Stimulated activated CD8-positive, alpha-beta memory T cell treated with anti-CD3 and anti-CD28 coated beads, Interleukin-2, amount 100 ng/mL, for 48 hours (primary cell): ENCODE results near the gene LTK.

ENCODE experiments used
- DNase-seq, 2 donors: peaks; one replicate each; pipeline ENCODE4 v3.0.0-alpha.2; 2020; ENCODE audit warnings: low read depth in 2 of 2

LTK gene

DNA sequence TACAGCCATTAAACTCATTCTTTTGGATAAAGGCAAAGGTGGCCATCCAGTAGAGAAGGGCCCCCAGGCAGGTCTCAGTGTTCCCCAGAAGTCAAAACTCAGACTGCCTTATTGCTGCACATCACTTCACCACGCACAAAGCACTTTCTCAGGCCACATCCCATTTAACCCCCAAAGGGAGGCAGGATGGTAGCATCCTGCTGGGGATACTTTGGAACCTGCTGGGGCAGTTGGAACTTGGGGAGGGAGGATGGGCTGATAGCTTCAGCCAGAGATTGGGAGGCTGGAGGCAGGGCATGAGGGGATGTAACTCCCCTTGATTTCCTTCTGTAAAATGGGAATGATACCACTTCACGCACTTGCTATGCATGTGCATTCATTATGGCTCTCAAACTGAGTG lies 15.0 kb downstream of the LTK start:
- no peak for DNase-seq

DNA sequence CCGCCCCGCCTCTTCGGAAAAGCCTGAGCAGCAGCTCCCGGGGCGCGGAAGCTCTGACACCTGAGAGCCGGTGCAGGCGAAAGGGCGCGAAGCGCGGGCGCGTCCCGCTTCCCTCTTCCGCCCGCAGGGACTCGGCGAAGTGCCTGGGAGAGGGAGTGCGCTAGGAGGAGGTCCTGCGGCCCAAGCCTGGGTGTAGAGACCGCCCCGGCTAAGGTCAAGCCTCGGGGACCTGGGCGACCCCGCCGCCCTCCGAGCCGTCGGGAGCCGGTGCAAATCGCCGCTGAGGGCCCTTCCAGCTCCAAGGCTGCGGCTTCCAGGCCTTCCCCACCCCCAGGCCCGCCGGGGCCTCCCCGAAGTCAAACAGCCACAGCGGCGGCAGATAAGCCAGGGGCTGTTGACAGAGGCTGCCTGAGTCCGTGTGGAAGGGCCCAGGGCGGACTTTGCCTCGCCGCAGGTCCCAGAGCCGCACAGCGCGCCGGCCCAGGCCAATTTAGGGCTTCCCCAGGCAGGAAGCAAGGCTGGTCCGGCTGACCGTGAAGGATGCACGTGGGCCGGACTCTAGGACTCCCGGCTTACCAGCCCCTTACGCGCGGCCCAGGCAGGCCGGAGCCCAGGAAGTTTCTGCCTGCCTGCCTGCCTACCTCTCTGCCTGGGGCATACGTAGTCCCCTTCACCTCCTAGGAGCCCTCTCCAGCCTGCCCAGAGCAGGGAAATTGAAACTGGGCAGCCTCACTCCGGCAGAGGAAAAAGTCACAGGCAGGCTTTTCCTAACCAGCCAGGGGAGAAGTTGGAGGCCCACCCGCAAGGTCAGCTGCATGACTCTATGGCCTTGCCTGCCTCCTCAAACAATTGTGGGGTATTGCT lies 17.7 kb downstream of the LTK start:
- DNase-seq, result no peak

DNA sequence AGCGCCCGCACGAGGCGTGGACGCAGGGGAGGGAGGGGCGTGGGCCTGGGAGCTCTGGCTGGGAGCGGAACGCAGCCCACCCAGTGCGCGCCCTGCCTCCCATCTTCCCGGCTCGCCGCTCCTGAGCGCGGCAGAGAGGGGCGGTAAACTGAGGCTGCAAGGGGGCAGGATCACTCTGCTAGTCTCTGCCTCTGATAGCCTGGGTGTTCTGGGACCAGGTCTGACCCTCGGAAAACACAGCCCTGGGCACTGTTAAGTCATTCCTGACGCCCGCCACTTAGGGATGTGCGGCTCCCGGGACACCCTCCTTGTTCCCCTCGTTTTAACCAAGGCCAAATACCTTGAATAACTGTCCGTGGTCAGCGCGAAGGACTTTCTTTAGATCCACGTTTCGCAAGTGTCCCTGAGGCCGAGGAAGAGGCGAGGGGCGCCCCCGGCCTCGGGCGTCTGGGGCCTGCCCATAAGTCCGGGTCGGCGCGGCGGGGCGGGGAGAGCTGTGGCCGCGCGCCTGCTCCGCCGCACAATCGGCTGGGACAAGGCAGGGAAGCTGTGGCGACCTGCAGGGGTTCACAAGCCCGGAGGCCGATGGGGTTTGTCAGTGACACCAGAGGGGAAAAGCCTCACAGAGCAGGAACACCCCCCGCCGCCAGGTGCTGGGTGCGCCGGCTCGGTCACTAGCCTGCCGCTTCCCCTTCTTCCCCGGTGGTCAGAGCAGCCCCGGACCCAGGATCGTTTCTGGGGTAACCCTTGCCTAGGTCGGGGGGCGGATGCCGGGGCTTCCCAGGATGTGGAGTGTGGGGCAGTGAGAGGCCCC lies 18.5 kb downstream of the LTK start:
- no peak for DNase-seq

DNA sequence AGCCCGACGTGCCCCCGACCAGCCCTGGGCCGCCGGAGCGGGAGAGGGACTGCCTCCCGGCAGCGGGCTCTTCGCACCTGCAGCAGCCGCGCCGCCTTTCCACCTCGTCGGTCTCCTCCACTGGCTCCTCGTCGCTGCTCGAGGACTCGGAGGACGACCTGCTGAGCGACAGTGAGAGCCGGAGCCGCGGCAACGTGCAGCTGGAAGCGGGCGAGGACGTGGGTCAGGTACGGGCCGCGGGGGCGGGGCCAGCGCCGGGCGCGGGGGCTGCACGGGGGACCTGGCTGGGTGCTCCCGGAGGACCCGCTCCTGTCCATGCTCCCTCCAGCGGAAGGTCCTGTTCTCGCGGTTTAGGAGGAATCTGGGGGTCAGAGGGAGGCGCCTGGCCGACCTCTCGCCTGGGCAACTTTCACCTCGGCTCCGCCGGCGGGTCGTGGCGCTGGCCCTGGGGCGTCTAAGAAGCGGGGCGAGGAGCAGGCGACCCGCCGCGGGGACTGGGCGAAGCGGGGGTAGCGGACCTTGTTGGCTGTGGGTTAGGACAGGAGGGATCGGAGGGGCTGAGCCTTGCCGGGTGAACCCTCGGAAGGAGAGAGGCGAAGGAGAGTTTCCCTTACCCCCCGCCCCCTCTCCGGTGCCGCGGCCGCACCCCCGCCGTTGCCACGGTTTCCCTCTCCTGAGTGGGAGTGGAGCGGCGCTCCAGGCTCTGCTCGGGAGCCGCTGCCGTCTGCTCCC lies 19.3 kb downstream of the LTK start:
- DNase-seq, result no peak

DNA sequence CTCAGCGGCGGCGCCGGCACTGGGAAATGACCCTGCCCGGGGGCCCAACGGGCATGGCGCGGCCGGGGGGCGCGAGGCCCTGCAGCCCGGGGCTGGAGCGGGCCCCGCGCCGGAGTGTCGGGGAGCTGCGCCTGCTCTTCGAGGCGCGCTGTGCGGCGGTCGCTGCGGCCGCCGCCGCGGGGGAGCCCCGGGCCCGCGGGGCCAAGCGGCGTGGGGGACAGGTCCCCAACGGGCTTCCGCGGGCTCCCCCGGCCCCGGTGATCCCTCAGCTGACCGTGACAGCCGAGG lies 19.8 kb downstream of the LTK start:
- DNase-seq, result no peak

DNA sequence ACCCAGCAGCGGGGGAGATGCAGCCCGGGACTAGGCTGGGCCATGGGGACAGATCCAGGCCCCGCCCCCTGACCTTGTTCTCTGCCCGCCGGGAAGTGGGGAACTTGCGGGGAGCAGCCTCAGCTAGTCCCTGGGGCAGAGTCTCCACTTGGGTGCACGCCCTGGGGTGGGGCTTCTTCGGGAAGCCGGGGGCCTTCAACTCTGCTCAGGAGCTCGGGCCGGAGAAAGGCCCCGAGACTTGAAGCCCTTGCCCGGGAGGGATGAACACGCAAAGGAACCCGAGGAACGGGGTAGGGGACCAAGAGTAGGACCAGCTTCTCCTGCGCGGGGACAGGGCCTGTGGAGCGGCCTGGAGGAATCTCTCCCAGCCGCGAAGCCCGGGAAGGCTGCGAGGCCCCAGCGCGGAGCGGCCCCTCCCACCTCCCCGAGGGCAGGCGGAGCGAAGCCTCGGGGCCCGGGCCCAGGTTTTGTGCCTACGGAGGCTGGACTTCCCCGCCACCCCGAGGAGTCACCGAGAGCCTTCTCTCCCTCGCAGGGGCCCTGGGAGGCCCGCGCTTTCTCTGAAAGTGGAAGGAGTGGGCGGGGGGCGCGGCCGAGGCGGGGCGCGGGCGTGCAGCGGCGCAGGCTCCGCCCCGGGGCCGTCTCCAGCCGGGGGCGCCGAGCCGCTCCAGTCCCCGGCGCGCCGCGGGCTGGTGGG lies 20.3 kb downstream of the LTK start, which contains the start of gene ITPKA:
ITPKA (plus strand) TSS at position 670 of the 697 bp plus-strand sequence. CDS start 54 bp downstream, outside the sequence.
- peak; percentile 86 to 87 for DNase-seq

DNA sequence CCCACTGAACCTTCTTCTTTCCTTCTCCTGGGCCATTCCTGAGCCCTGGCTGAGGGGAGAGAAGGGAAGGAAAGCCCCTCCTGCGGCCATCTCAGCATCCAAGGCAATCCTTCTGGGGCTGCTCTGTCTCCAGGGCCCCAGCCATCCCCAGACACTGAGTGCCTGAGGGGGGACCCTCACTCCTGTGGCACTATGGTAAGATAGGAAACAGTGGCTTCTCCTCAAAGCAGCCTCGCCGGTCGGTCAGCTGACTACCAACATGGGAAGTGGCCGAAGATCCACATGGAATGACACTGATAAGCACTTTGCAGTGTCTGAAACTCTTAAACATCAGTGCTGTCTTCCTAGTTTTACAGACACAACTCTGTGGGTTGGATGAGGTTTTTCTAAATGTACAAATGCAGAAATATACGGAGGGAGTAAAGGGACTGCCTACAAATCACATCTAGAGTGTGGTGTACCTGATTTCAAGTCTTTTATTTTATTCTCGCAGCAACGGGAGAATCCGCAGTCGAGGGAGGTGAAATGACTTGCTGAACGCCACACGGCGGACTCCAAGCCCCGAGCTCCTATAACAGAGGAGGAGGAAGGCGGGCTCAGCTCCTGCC lies 20.9 kb downstream of the LTK start:
- DNase-seq, result no peak

DNA sequence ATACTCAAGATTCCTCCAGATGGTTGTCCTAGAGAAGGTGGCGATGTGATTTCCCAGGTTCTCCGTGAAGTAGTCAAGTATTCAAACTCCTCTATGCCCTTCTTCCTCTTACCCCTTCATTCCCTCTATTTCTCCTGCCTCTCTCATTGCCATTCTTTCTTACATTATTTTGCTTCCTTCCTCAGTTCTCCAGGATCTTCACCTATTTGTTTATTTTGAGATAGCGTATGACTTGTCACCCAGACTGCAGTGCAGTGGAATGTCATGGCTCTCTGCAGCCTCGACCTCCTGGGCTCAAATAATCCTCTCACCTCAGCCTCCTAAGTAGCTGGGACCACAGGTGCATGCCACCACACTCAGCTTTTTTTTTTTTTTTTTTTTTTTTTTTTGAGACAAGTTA lies 21.7 kb downstream of the LTK start:
- DNase-seq, result no peak

DNA sequence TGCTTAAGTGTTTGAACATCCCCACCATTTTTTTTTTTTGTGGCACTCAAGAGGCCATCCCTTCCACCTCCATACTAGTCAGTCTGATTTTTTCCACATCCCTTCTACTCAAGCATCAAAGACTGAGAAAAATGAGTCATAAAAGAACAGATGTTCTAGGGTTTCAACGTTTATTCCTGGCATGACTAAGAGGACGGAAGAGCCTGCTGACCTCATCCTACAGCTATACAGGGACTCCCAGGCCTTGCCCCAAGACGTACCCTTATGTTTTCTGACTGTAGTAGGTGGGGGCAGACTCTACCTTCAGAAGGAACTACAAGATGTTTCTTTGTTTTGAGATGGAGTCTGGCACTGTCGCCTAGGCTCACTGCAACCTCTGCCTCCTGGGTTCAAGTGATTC lies 23.3 kb downstream of the LTK start:
- DNase-seq, result no peak

DNA sequence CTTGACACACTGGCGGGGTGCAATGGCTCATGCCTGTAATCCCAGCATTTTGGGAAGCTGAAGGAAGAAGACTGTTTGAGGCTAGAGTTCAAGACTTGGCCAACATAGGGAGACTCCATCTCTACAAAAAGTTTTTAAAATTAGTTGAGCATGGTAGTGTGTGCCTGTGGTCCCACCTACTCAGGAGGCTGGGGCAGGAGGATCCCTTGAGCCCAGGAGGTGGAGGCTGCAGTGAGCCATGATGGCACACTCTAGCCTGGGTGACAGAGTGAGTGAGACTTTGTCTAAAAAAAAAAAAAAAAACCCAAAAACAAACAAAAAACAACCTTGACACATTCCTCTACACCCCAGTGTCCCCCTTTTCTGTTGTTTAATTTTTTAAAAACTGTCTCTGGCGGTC lies 24.0 kb downstream of the LTK start:
- DNase-seq, result no peak

DNA sequence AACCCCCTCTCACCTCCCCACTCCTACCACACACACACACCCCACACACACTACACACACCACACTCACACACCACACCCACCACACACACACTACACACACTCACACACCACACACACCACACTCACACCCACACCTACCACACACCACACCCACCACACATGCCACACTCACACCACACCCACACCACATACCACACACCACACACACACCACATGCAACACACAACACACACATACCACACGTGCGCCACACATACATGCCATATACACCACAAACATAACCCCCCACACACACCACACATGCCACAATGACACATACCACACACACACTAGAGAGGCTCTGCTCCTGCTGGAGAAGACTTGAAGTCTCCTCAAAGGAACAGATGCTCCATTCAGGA lies 25.8 kb downstream of the LTK start:
- DNase-seq, result no peak

DNA sequence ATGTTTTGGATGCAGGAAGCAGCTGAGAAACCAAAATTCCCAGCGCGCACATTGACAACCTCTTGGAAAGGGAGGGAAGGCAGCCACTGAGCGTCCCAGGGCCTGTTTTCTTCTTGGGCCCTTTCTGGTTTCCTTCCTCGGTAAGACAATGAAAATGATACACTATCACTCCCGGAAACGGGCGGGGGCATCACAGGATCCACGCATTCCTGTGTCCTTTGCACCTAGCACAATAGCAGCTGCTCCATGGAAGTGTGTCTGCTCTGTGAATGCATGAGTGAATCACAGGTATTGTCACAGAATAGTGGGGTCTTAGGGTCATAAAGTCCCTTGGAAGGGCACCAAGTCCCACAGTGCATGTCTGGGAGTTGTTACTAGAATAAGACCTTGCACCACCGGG lies 26.2 kb downstream of the LTK start:
- no peak for DNase-seq

DNA sequence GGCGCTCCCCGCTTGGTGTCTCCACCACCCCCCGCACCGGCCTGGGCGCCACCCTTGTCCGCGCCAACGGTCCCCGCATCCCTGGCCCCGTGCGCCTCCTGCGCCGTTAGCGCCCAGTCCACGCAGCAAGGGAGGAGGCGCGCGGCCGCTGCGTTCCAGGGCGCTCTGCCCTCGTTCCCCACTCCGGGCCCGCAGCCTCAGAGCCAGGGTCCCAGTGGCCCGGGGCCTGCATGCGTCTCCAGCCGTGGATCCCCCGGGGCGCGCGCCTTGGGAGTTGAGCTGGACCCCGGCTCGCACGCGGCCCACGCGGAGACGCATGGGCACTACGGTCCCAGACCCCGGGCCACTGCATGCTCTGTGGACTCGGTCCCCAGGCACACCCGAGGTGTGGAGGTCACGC lies 27.3 kb downstream of the LTK start:
- no peak for DNase-seq

DNA sequence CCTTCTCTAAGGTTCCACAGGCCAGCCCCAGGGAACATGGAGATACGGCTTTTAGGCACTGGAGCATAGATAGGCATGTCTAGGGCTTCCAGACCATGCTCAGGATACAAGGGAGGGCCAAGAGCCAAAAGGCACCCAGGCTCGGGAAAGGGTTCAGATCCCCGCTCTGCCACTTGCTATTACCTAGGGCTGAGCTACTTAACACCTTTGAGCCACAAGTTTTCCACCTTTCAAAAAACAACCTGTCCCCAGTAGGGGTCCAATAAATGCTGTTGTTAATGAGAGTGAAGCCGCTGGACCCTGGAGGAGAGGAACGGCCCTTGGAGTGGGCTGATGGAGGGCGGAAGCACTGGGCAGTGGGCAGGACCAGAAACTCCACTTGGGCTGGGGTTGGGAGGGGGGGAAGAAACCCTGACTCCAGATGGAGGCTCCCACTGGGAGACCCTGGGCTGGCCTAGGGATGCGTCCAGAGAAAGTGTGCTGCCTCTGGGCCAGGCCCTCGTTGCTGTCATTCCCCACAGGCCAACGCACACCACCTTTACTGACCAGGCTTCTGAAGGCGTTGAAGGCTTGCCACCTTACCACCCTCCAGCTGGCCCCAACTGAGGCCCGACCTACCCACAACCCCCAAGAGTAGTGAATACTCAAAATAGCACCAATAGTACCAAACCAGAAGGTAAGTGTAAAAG lies 28.5 kb downstream of the LTK start:
- DNase-seq, result no peak

DNA sequence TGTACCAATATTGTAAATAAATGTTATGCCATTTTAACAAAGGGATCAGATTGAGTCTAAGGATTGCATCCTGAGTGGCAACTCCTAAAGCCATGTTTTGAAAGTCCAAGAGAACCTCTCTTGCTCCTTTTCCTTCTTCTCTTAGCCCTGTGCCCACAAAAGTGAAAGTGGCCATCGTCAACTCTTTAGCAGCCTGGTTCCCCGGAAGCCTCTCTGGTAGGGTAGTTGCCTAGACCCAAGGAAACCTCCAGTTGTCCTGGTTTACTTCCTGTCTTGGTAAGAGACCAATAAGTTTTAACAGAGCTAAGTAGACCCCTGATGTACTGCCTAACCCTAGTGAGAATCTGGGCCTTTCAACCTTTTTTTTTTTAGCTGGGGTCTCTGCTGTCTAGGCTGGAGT lies 30.1 kb downstream of the LTK start:
- no peak for DNase-seq

DNA sequence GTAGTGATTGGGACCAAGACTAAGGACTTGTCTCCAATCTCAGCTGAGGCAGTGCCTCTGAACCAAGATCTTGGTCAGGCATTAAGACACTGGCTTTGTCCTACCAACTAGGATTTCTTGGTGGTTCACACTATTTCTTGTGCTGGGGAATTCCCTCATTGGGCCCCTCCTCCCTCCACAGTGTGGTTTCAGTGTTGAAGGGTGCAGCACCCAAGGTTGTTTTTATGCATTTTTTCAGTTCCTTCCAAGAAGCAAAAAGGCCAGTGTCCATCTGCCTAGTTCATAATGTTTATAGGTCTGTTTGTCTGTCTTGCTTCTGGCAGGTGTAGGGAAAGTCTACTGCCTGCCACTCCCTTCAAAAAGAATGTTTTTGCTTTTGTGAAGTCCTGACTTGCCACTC lies 30.5 kb downstream of the LTK start:
- DNase-seq, result no peak

DNA sequence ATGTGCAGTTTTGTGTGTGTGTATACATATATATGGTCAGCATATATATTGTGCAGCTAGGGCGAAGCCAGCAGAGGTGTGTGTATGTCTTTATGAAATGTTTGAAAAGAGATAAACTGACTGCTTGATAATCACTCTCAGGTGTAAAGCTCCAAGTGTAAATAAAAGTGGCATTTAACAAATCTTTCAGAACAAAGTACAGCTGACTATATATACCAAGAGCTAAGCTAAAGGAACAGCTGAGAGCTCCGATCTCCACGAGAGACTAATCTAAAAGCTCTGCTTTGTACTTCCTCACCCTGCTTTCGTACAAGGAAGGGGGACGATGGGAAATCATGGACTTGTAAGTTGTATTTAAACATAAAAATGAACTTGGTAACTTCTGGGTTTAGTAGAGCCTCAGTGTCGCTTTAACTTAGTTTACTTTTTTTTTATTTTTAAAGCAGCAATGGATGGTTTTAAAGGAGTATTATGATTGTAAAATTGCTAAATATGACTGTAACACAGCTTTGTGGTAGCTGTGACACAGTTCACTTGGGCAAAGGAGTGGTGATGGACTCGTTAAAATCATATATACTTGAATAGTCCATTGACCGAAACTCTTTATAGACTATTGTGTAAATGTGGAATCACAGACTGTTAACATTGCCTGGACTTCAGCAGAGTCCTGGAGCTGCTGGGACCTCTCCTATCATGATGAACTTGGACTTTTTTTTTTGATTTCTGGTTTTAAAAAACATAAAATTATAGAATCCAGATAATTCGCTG lies 31.3 kb downstream of the LTK start:
- DNase-seq, result no peak

DNA sequence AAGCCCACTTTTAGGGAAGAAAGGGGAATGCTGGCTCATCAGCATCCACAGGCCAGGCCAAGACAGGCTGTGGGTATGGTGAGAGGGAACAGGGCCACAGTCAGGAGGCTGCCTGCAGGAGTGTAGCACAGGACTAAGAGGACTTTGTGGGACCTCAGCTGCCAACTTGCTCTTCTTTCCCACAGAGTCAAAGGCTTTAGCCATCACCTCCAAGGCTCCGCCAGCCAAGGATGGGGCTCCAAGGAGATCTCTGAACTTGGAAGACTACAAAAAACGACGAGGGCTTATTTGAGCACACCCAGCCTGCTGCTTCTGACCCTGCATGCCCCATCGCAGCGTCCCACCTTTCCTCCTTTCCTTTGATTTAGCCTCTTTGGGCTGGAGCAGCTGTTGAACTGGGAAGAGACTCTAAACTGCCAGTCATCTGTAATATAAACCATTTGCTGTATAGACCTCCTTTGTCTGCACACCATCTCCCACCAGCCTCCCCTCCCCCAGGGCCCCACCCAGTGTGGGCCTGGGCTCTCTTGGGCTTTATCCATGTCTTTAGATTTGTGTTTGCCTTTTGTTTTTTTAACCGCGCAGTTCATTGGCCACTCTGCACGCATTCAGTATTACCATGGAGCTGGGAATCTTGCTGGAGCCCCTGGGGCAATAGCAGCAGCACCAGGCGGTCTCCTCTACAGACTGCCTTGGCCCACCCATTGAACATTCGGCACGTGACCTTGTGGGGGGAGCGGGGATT lies 33.1 kb downstream of the LTK start:
- DNase-seq, result no peak

DNA sequence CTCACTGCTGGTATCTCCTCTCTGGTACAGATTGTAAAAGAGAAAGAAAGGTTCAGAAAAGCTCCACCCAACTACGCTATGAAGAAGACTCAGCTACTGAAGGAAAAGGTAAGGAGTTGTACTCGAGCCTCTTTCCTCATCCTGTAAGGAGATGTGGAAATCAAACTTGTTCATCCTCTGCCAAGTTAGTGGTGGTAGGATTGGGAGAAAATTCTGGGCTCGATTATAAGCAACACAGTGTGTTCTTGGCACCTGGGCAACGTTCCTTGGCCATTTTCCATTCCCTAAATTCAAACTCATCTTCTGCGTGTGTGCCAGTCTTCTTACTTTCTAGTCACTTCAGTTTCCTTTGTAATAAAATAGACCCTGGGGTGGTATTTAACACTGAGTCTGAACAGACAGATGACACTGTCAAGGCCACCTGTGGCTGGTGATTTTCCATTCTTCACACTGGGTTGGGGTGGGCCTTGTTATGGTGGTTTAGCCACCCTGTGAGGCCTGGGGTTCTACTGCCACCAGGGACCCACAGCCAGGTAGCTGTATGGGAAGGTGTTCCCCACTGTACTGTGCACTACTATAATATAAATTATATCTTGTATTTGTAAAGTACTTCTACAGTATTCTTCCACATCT lies 37.1 kb downstream of the LTK start:
- no peak for DNase-seq
